ENCODE data around the gene GSN. TPM values are rescaled to one million over a fixed set of nuclear protein-coding genes. Genes with fewer than 3 reads are reported as not detected.

Gene GSN
- total and polyA plus RNA-seq, 2 of the 8 experiments (the other 6 are each of a cell fraction or from before 2014, with no cell fraction given): 52.3 to 94.5 TPM

DNA sequence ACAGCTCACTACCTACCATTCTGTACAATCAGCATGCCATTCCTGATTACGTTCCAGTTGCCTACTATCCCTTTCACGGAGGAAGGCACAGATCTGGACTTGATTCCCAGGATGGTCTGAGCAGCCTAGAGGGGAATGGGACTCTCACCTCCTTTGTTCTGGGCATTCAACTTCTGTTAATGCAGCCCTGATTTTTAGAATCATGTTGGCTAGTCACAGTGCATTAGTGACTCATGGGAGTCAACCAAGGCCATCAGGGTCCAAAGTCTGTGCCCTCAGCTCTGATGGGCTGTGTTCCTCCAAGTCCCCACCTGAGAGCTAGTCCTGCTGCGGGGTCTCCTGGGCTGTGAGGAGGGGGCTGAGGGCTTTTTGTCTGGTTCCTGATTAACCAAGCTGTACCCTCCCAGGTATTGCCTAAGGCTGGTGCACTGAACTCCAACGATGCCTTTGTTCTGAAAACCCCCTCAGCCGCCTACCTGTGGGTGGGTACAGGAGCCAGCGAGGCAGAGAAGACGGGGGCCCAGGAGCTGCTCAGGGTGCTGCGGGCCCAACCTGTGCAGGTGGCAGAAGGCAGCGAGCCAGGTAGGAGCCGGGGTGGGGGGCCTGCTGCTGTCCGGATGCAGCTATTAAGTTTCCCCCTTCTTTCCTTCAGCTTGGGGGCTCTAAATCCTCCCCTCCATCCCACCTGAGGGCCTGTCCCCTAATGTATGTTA lies 59.1 kb downstream of the GSN start (continued):
- no peak for TF ChIP-seq CHD1 (IDR thresholded peaks at IDR 0.05; ENCODE audit: low read depth, low read length)
- TF ChIP-seq POU5F1 (IDR thresholded peaks at IDR 0.05; ENCODE audit: low read depth, low read length): no peak
- TF ChIP-seq, protein P1, sequence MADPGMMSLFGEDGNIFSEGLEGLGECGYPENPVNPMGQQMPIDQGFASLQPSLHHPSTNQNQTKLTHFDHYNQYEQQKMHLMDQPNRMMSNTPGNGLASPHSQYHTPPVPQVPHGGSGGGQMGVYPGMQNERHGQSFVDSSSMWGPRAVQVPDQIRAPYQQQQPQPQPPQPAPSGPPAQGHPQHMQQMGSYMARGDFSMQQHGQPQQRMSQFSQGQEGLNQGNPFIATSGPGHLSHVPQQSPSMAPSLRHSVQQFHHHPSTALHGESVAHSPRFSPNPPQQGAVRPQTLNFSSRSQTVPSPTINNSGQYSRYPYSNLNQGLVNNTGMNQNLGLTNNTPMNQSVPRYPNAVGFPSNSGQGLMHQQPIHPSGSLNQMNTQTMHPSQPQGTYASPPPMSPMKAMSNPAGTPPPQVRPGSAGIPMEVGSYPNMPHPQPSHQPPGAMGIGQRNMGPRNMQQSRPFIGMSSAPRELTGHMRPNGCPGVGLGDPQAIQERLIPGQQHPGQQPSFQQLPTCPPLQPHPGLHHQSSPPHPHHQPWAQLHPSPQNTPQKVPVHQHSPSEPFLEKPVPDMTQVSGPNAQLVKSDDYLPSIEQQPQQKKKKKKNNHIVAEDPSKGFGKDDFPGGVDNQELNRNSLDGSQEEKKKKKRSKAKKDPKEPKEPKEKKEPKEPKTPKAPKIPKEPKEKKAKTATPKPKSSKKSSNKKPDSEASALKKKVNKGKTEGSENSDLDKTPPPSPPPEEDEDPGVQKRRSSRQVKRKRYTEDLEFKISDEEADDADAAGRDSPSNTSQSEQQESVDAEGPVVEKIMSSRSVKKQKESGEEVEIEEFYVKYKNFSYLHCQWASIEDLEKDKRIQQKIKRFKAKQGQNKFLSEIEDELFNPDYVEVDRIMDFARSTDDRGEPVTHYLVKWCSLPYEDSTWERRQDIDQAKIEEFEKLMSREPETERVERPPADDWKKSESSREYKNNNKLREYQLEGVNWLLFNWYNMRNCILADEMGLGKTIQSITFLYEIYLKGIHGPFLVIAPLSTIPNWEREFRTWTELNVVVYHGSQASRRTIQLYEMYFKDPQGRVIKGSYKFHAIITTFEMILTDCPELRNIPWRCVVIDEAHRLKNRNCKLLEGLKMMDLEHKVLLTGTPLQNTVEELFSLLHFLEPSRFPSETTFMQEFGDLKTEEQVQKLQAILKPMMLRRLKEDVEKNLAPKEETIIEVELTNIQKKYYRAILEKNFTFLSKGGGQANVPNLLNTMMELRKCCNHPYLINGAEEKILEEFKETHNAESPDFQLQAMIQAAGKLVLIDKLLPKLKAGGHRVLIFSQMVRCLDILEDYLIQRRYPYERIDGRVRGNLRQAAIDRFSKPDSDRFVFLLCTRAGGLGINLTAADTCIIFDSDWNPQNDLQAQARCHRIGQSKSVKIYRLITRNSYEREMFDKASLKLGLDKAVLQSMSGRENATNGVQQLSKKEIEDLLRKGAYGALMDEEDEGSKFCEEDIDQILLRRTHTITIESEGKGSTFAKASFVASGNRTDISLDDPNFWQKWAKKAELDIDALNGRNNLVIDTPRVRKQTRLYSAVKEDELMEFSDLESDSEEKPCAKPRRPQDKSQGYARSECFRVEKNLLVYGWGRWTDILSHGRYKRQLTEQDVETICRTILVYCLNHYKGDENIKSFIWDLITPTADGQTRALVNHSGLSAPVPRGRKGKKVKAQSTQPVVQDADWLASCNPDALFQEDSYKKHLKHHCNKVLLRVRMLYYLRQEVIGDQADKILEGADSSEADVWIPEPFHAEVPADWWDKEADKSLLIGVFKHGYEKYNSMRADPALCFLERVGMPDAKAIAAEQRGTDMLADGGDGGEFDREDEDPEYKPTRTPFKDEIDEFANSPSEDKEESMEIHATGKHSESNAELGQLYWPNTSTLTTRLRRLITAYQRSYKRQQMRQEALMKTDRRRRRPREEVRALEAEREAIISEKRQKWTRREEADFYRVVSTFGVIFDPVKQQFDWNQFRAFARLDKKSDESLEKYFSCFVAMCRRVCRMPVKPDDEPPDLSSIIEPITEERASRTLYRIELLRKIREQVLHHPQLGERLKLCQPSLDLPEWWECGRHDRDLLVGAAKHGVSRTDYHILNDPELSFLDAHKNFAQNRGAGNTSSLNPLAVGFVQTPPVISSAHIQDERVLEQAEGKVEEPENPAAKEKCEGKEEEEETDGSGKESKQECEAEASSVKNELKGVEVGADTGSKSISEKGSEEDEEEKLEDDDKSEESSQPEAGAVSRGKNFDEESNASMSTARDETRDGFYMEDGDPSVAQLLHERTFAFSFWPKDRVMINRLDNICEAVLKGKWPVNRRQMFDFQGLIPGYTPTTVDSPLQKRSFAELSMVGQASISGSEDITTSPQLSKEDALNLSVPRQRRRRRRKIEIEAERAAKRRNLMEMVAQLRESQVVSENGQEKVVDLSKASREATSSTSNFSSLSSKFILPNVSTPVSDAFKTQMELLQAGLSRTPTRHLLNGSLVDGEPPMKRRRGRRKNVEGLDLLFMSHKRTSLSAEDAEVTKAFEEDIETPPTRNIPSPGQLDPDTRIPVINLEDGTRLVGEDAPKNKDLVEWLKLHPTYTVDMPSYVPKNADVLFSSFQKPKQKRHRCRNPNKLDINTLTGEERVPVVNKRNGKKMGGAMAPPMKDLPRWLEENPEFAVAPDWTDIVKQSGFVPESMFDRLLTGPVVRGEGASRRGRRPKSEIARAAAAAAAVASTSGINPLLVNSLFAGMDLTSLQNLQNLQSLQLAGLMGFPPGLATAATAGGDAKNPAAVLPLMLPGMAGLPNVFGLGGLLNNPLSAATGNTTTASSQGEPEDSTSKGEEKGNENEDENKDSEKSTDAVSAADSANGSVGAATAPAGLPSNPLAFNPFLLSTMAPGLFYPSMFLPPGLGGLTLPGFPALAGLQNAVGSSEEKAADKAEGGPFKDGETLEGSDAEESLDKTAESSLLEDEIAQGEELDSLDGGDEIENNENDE (IDR thresholded peaks at IDR 0.05; ENCODE audit: insufficient replicate concordance, low read length): no peak
- TF ChIP-seq PHF8 (conservative IDR thresholded peaks at IDR 0.05; ENCODE audit: low read depth, low read length): no peak

Measured in H1 (cell line).